Measurements from ENCODE around the gene ABCC3.

Gene ABCC3

GRCh38 chr17:50667259-50668024 is 32.8 kb downstream of the ABCC3 start:
- H3K27ac ChIP-seq, result no peak overlapping the region
- TF ChIP-seq CTCF (IDR thresholded peaks at IDR 0.05) (no peak), ZFX (IDR thresholded peaks at IDR 0.05; ENCODE audit: borderline replicate concordance) (no peak)

GRCh38 chr17:50668025-50668837 is 33.5 kb downstream of the ABCC3 start:
- no peak overlapping the region for H3K27ac ChIP-seq
- TF ChIP-seq CTCF (IDR thresholded peaks at IDR 0.05) (no peak), ZFX (IDR thresholded peaks at IDR 0.05; ENCODE audit: borderline replicate concordance) (no peak)

GRCh38 chr17:50668838-50669581 is 34.3 kb downstream of the ABCC3 start:
- TF ChIP-seq ZFX (IDR thresholded peaks at IDR 0.05; ENCODE audit: borderline replicate concordance) (no peak), CTCF (IDR thresholded peaks at IDR 0.05) (no peak)
- no peak overlapping the region for H3K27ac ChIP-seq

GRCh38 chr17:50672071-50672470 is 37.4 kb downstream of the ABCC3 start:
- H3K27ac ChIP-seq, result no peak overlapping the region
- TF ChIP-seq CTCF (IDR thresholded peaks at IDR 0.05), result no peak
- no peak for TF ChIP-seq ZFX (IDR thresholded peaks at IDR 0.05; ENCODE audit: borderline replicate concordance)

- TF ChIP-seq ZFX (IDR thresholded peaks at IDR 0.05; ENCODE audit: borderline replicate concordance), result no peak
- TF ChIP-seq CTCF (IDR thresholded peaks at IDR 0.05), result no peak
- no peak overlapping the region for H3K27ac ChIP-seq
Measured at GRCh38 chr17:50672831-50673551, 38.3 kb downstream of the ABCC3 start.

GRCh38 chr17:50675190-50675589 is 40.5 kb downstream of the ABCC3 start:
- TF ChIP-seq CTCF (IDR thresholded peaks at IDR 0.05) (no peak), ZFX (IDR thresholded peaks at IDR 0.05; ENCODE audit: borderline replicate concordance) (no peak)
- H3K27ac ChIP-seq, result no peak overlapping the region

Measured in 22Rv1 (cell line).